Adrenal gland (tissue), 12 donors: ENCODE results near the gene SHROOM4. TPM values are rescaled to one million over a fixed set of nuclear protein-coding genes. Genes with fewer than 3 reads are reported as not detected.

Experiments
- DNase-seq, 7 donors: peaks; one replicate each; pipeline ENCODE4 v3.0.0-alpha.2; 2019 to 2020
- H3K27ac ChIP-seq, 5 donors: fragments of 200-600 bp; sonication (generic) in 4 of 5; 1 replicate in 3 of 5; 2 replicates in 2 of 5; pipeline versions ENCODE4 v1.5.1 to v1.8.0; 2016 to 2020; ENCODE audit warnings: mild to moderate bottlenecking in 1 of 5
- H3K27me3 ChIP-seq: fragments of 200-600 bp; 2 replicates; pipeline ENCODE4 v1.8.0; 2021
- H3K36me3 ChIP-seq, 2 donors: fragments of 200-600 bp; replicated peaks in 1 of 2; 1 replicate in 1 of 2; 2 replicates in 1 of 2; pipeline versions ENCODE4 v1.5.1 to v1.8.0; 2018 to 2022
- H3K4me1 ChIP-seq, 2 donors: fragments of 200-600 bp; replicated peaks in 1 of 2; 1 replicate in 1 of 2; 2 replicates in 1 of 2; pipeline versions ENCODE4 v1.5.1 to v1.8.0; 2018 to 2021
- H3K4me3 ChIP-seq, 4 donors: fragments of 200-600 bp; sonication (generic) in 3 of 4; one replicate each; pipeline ENCODE4 v1.5.1; 2016 to 2018
- H3K9me3 ChIP-seq, 3 donors: fragments of 200-600 bp; sonication (generic) in 1 of 3; replicated peaks in 1 of 3; 1 replicate in 2 of 3; 2 replicates in 1 of 3; pipeline versions ENCODE4 v1.5.1 to v1.8.0; 2016 to 2021
- POLR2A ChIP-seq, 2 donors: fragments of 450-650 bp; IDR thresholded peaks; one replicate each; pipeline ENCODE4 v1.6.1; 2017; ENCODE audit warnings: antibody characterized with exemption in 2 of 2, mild to moderate bottlenecking in 2 of 2, moderate library complexity in 1 of 2
- WGBS, 4 donors: extraction: QIAGEN DNeasy Blood & Tissue Kit in 2 of 4; methylation state at CpG; one replicate each; pipeline versions ENCODE4 v1.1.5 to v1.1.7; 2013 to 2017; 5-methylcytosine and 5-hydroxymethylcytosine counted together
- intact Hi-C, 2 donors: fragments of 100-400 bp; cut with DNase I; formaldehyde crosslinking; loops; one replicate each; pipeline versions ENCODE4 v1.14.1 to v1.15.0; 2022 to 2023
- polyA plus RNA-seq, 3 donors: library from polyadenylated mRNA; stranded (reverse); fragments of 200-250 nt in 2 of 3; fragments of 350-450 nt in 1 of 3; fragmentation: Illumina TruSeq in 1 of 3; extraction: RNeasy Lipid Tissue Mini Kit (QIAGEN cat#74804) in 1 of 3; gene quantifications; one replicate each; pipeline ENCODE4 v1.2.3, GENCODE V29; 2013 to 2014
- total RNA-seq, 9 donors: library from RNA; depleted of rRNA in 4 of 9; stranded (reverse); fragments of >200 nt in 4 of 9; fragments of 120-200 nt in 1 of 9; fragmentation: NEBNext Ultra II Directional in 1 of 9; extraction: Animal tissue kit (Norgen Biotek cat#: 25700) in 1 of 9; gene quantifications; one replicate each; pipeline versions ENCODE4 v1.1.0 to v1.2.4, GENCODE V29; 2013 to 2023
- TF ChIP-seq, protein P1 (sequence below), 6 experiments: fragments of 450-650 bp in 4 of 6; fragments of 200-600 bp in 2 of 6; sonication (generic) in 1 of 6; IDR thresholded peaks; 1 replicate in 5 of 6; 2 replicates in 1 of 6; pipeline versions ENCODE4 v1.5.1 to v1.8.0; 2016 to 2021; ENCODE audit warnings: antibody characterized with exemption in 6 of 6, mild to moderate bottlenecking in 2 of 6, moderate library complexity in 1 of 6
- donor health status: healthy with polysubstance abuse.
- donor health status: Bipolar disorder and iron deficiency.
- donor health status: DM: yes; HTN: yes; CAD: no.
- donor health status: DM: no; HTN: no; CAD: no.
- donor health status: DM: no; HTN: no; CAD: no.
- donor health status: DM: yes; HTN: yes; CAD: no.

SHROOM4 gene
- total and polyA plus RNA-seq, 12 donors = 2.9 to 8.7 (median 5.9) TPM

DNA sequence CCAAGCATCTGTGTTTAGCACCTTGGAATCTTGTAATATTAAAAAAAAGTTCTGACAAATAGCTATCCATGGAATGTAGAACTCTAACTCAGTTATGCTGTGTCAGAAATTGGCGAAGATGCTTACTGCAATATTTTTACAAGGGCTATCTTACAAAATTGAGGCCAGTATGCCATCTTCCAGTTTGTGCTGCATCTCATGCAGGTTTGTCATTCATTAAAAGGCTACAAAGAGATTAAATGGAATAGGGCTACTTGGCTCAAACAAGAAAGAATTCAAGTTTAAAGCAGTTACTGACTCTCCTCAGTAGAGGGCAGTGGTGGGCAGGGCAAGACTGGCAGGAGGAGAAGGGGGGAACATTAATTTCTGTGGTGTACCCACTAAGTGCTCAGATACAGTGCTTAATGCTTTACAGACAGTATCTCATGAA is 66.5 kb downstream of the SHROOM4 start:
- Histone ChIP-seq H3K27me3 (peaks cover 12% of the 10 kb centered on the region), H3K9me3 (no peaks in the 10 kb centered on the region), H3K27ac (no peak overlapping the region), H3K36me3 (no peaks in the 10 kb centered on the region), H3K4me1 (no peaks in the 10 kb centered on the region), H3K4me3 (no peak overlapping the region)
- TF ChIP-seq, protein P1, sequence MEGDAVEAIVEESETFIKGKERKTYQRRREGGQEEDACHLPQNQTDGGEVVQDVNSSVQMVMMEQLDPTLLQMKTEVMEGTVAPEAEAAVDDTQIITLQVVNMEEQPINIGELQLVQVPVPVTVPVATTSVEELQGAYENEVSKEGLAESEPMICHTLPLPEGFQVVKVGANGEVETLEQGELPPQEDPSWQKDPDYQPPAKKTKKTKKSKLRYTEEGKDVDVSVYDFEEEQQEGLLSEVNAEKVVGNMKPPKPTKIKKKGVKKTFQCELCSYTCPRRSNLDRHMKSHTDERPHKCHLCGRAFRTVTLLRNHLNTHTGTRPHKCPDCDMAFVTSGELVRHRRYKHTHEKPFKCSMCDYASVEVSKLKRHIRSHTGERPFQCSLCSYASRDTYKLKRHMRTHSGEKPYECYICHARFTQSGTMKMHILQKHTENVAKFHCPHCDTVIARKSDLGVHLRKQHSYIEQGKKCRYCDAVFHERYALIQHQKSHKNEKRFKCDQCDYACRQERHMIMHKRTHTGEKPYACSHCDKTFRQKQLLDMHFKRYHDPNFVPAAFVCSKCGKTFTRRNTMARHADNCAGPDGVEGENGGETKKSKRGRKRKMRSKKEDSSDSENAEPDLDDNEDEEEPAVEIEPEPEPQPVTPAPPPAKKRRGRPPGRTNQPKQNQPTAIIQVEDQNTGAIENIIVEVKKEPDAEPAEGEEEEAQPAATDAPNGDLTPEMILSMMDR (IDR thresholded peaks at IDR 0.05) = peak; percentile 23 to 70 (median 60)
- TF ChIP-seq POLR2A (IDR thresholded peaks at IDR 0.05) = no peak
- WGBS, 4 donors = 20 to 80% (median 58%) methylated on average over 1 of the region's 1 CpG
- DNase-seq = peak in 3 of 7 donors; percentile 3 to 25 (median 8)
- intact Hi-C loops = no loop called here

DNA sequence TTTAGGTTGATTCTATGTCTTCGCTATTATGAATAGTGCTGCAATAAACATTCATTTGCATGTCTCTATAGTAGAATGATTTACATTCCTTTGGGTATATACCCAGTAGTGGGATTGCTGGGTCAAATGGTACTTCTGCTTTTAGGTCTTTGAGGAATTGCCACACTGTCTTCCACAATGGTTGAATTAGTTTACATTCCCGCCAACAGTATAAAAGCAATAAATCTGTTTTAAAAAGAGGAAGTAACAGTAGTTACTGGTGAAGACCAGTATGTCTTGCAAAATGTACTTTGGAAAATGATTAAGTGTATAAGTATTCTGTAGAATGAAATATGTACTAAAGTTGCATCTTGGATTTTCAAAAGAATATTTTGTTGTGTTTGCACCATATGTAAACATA is 77.3 kb downstream of the SHROOM4 start:
- no peak for DNase-seq
- H3K4me3 ChIP-seq = no peak overlapping the region
- intact Hi-C loops = no loop called here
- no peaks in the 10 kb centered on the region for H3K9me3 ChIP-seq
- WGBS, 4 donors = 78 to 91% (median 83%) methylated on average over 2 of the region's 2 CpGs
- no peak overlapping the region for H3K27ac ChIP-seq
- H3K36me3 ChIP-seq = no peaks in the 10 kb centered on the region
- H3K4me1 ChIP-seq = no peaks in the 10 kb centered on the region
- H3K27me3 ChIP-seq = no peaks in the 10 kb centered on the region
- TF ChIP-seq, protein P1 (IDR thresholded peaks at IDR 0.05) = no peak
- no peak for TF ChIP-seq POLR2A (IDR thresholded peaks at IDR 0.05)

DNA sequence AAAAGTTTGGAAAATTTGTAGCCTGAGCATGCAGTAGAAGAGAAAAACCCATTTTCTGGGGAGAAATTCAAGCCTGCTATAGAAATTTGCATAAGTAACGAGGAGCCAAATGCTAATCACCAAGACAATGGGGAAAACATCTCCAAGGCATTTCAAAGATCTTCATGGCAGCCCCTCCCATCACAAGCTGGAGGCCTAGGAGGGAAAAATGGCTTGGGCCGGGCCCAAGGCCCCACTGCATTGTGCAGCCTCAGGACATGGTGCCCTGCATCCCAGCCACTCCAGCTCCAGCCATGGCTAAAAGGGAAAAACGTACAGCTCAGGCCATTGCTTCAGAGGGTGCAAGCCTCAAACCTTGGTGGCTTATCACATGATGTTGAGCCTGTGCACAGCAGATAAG is 87.7 kb downstream of the SHROOM4 start:
- no peaks in the 10 kb centered on the region for H3K4me1 ChIP-seq
- peaks cover 26% of the 10 kb centered on the region for H3K27me3 ChIP-seq
- no peak for TF ChIP-seq POLR2A (IDR thresholded peaks at IDR 0.05)
- TF ChIP-seq, protein P1 (IDR thresholded peaks at IDR 0.05) = no peak
- 60 to 94% (median 74%) methylated on average over 1 to 3 of the region's 3 CpGs for WGBS, 4 donors
- no peak overlapping the region for H3K4me3 ChIP-seq
- H3K9me3 ChIP-seq = no peaks in the 10 kb centered on the region
- no peaks in the 10 kb centered on the region for H3K36me3 ChIP-seq
- DNase-seq = no peak
- intact Hi-C loops = no loop called here
- no peak overlapping the region for H3K27ac ChIP-seq

DNA sequence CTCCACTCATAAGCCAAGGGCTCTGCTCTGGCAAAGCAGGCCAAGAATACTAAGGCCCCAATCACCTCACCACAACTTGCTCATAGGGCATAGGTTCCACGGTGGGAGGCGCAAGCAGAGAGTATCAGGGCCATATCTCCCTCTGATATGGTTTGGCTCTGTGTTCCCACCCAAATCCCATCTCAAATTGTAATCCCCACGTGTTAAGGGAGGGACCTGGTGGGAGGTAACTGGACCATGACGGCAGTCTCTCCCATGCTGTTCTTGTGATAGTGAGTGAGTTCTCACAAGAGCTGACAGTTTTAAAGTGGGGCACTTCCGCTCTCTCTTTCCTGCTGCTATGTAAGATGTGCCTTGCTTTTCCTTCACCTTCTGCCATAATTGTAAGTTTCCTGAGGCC is 88.7 kb downstream of the SHROOM4 start:
- Histone ChIP-seq H3K4me1 (no peaks in the 10 kb centered on the region), H3K36me3 (no peaks in the 10 kb centered on the region), H3K27me3 (peaks cover 22% of the 10 kb centered on the region), H3K4me3 (no peak overlapping the region), H3K9me3 (no peaks in the 10 kb centered on the region), H3K27ac (no peak overlapping the region)
- intact Hi-C loops = no loop called here
- WGBS, 4 donors = 78 to 96% (median 87%) methylated on average over 4 to 5 of the region's 5 CpGs
- TF ChIP-seq, protein P1 (IDR thresholded peaks at IDR 0.05) = no peak
- TF ChIP-seq POLR2A (IDR thresholded peaks at IDR 0.05) = no peak
- DNase-seq = no peak
